PC-3 (cell line): Measurements from ENCODE around the gene MS4A14. TPM values are rescaled to one million over a fixed set of nuclear protein-coding genes. Genes with fewer than 3 reads are reported as not detected.
"Not testable (repeated sequence)": the region's sequence is repeated elsewhere in the genome, so short reads cannot be mapped to it uniquely, and the experiment has no call there.

ENCODE experiments used
- ATAC-seq: fragments of 200-7000 bp; cut with Tn5 transposase; 2 replicates; pipeline ENCODE4 v1.9.1; 2020; ENCODE audit warnings: mild to moderate bottlenecking, moderate library complexity
- BruUV-seq: library from RNA; stranded (reverse); fragments of 400-500 nt; replicated peaks from 2 replicates; lab custom pipeline; 2021; lab: Mats Ljungman, UMichigan
- CTCF ChIA-PET: fragments of 300-600 bp; sonication (Branson Sonifier 250); formaldehyde crosslinking; loops from one replicate; lab custom pipeline; 2022; ENCODE audit warnings: antibody characterized with exemption; lab: Charles Lee
- POLR2A ChIA-PET: fragments of 300-600 bp; sonication (Branson Sonifier 250); formaldehyde crosslinking; loops from one replicate; lab custom pipeline; 2022; ENCODE audit warnings: antibody characterized with exemption; ENCODE audit not compliant: unreplicated experiment; lab: Charles Lee
- DNase-seq: peaks from one replicate; pipeline ENCODE4 v3.0.0-alpha.2; 2015
- H2AFZ ChIP-seq: fragments of 300-600 bp; sonication (generic); 2 replicates; pipeline ENCODE4 v1.6.0; 2016; ENCODE audit warnings: antibody characterized with exemption, low read length
- H3F3A ChIP-seq: fragments of 300-600 bp; sonication (generic); one replicate; pipeline ENCODE4 v1.6.0; 2017; ENCODE audit warnings: antibody characterized with exemption, low read length, control low read depth, mild to moderate bottlenecking; ENCODE audit not compliant: unreplicated experiment
- H3K27ac ChIP-seq: fragments of 300-600 bp; sonication (generic); 2 replicates; pipeline ENCODE4 v1.5.1; 2016; ENCODE audit warnings: mild to moderate bottlenecking, low read length
- H3K27me3 ChIP-seq: fragments of 300-600 bp; sonication (generic); 2 replicates; pipeline ENCODE4 v1.6.1; 2016; ENCODE audit warnings: low read length, mixed read lengths
- H3K36me3 ChIP-seq: fragments of 300-600 bp; sonication (generic); 2 replicates; pipeline ENCODE4 v1.6.1; 2016; ENCODE audit warnings: low read depth, mixed run types, low read length, mixed read lengths
- H3K4me1 ChIP-seq: fragments of 300-600 bp; sonication (generic); 2 replicates; pipeline ENCODE4 v1.5.1; 2016; ENCODE audit warnings: low read length; ENCODE audit not compliant: insufficient read depth
- H3K4me2 ChIP-seq: fragments of 300-600 bp; sonication (generic); 2 replicates; pipeline ENCODE4 v1.6.0; 2016; ENCODE audit warnings: low read length
- H3K4me3 ChIP-seq: fragments of 300-600 bp; sonication (generic); 2 replicates; pipeline ENCODE4 v1.5.1; 2016; ENCODE audit warnings: mild to moderate bottlenecking, low read length, mixed read lengths
- H3K79me2 ChIP-seq: fragments of 300-600 bp; sonication (generic); 2 replicates; pipeline ENCODE4 v1.6.1; 2017; ENCODE audit warnings: low read length, mixed read lengths
- H3K9ac ChIP-seq: fragments of 300-600 bp; sonication (generic); 2 replicates; pipeline ENCODE4 v1.6.0; 2016; ENCODE audit warnings: mild to moderate bottlenecking, low read length
- H3K9me2 ChIP-seq: fragments of 300-600 bp; sonication (generic); replicated peaks from 2 replicates; pipeline ENCODE4 v1.6.1; 2016; ENCODE audit warnings: mixed run types, low read length, mixed read lengths
- H3K9me3 ChIP-seq: fragments of 300-600 bp; sonication (generic); 2 replicates; pipeline ENCODE4 v1.6.1; 2016; ENCODE audit warnings: low read length, mixed read lengths
- H4K20me1 ChIP-seq: fragments of 300-600 bp; sonication (generic); 2 replicates; pipeline ENCODE4 v1.6.1; 2016; ENCODE audit warnings: low read length, mixed read lengths
- EZH2 ChIP-seq: fragments of 300-600 bp; sonication (generic); IDR thresholded peaks from one replicate; pipeline ENCODE4 v1.6.1; 2017; ENCODE audit warnings: antibody characterized with exemption, mild to moderate bottlenecking, low read length; ENCODE audit not compliant: unreplicated experiment
- EZH2phosphoT487 ChIP-seq: fragments of 300-600 bp; sonication (generic); IDR thresholded peaks from 2 replicates; pipeline ENCODE4 v1.6.1; 2018; ENCODE audit warnings: mild to moderate bottlenecking, antibody characterized with exemption, low read length, borderline replicate concordance
- intact Hi-C: fragments of 100-400 bp; cut with micrococcal nuclease; formaldehyde crosslinking; loops from 2 replicates; pipeline ENCODE4 v1.9.0; 2023
- total RNA-seq: library from RNA; depleted of rRNA; stranded (reverse); fragments of >200 nt; gene quantifications from 2 replicates; pipeline ENCODE4 v1.2.3, GENCODE V29; 2014
- TF ChIP-seq, protein P1 (sequence below): fragments of 300-600 bp; sonication (generic); conservative IDR thresholded peaks from 2 replicates; pipeline ENCODE4 v1.5.1; 2017; ENCODE audit warnings: antibody characterized with exemption, low read depth, mild to moderate bottlenecking, low read length

The MS4A14 gene
- total RNA-seq, 1 experiment from 2014 or later, result 0.07 TPM

DNA sequence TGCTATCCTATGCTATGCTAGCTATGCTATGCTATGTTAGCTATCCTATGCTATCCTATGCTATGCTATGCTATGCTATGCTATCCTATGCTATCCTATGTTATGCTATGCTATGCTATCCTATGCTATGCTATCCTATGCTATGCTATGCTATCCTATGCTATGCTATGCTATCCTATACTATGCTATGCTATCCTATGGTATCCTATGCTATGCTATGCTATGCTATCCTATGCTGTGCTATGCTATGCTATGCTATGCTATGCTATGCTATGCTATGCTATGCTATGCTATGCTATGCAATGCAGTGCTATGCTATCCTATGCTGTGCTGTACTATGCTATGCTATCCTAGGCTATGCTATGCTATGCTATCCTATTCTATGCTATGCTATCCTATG lies 50.8 kb downstream of the MS4A14 start:
- H4K20me1 ChIP-seq, result no peaks in the 10 kb centered on the region
- H3K79me2 ChIP-seq, result no peaks in the 10 kb centered on the region
- no peaks in the 10 kb centered on the region for H3F3A ChIP-seq
- ChIA-PET POLR2A (no interaction called here), CTCF (no interaction called here)
- H3K9ac ChIP-seq, result no peak overlapping the region
- peak overlapping the region; percentile 63 for H3K4me2 ChIP-seq
- ATAC-seq (no peak), DNase-seq (no peak)
- TF ChIP-seq EZH2 (no peak), EZH2phosphoT487 (no peak)
- TF ChIP-seq, protein P1, sequence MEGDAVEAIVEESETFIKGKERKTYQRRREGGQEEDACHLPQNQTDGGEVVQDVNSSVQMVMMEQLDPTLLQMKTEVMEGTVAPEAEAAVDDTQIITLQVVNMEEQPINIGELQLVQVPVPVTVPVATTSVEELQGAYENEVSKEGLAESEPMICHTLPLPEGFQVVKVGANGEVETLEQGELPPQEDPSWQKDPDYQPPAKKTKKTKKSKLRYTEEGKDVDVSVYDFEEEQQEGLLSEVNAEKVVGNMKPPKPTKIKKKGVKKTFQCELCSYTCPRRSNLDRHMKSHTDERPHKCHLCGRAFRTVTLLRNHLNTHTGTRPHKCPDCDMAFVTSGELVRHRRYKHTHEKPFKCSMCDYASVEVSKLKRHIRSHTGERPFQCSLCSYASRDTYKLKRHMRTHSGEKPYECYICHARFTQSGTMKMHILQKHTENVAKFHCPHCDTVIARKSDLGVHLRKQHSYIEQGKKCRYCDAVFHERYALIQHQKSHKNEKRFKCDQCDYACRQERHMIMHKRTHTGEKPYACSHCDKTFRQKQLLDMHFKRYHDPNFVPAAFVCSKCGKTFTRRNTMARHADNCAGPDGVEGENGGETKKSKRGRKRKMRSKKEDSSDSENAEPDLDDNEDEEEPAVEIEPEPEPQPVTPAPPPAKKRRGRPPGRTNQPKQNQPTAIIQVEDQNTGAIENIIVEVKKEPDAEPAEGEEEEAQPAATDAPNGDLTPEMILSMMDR, result no peak
- peaks cover 13% of the 10 kb centered on the region; the same call in 1 of the 2 replicates for H3K27me3 ChIP-seq
- intact Hi-C loops, result no loop called here
- no peaks in the 10 kb centered on the region for H3K36me3 ChIP-seq
- no peak overlapping the region for H2AFZ ChIP-seq
- H3K4me3 ChIP-seq, result no peak overlapping the region
- no peaks in the 10 kb centered on the region for H3K9me3 ChIP-seq
- H3K4me1 ChIP-seq, result no peaks in the 10 kb centered on the region
- no peak overlapping the region for H3K27ac ChIP-seq
- no peaks in the 10 kb centered on the region for H3K9me2 ChIP-seq
- no TSS peak for BruUV-seq

DNA sequence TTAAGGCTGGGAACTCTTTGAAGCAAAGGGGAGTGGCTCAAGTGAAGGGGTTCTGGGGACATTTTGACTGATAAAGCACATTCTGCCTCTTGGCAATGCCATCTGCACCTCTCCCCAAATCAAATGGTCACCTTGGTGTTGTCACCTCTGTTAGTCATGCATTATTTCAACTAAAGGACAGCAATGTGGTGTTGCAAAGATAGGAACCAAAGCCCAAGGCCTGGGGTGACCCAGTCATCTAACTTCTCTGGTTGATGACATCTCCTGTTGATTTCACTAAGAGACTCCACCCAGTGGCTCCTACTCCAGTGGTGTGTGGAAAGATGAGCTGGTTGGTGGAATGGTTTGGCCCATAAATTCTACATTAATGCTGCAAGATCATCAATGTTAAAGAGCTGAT lies 51.6 kb downstream of the MS4A14 start:
- no TSS peak for BruUV-seq
- no peak for ATAC-seq

DNA sequence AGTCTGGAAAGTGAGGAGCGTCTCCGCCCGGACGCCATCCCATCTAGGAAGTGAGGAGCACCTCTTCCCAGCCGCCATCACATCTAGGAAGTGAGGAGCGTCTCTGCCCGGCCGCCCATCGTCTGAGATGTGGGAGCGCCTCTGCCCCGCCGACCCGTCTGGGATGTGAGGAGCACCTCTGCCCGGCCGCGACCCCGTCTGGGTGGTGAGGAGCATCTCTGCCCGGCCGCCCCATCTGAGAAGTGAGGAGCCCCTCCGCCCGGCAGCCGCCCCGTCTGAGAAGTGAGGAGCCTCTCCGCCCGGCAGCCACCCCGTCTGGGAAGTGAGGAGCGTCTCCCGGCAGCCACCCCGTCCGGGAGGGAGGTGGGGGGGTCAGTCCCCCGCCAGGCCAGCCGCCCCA lies 54.9 kb downstream of the MS4A14 start:
- ATAC-seq, H3K9ac ChIP-seq, H3K4me2 ChIP-seq, H3K9me2 ChIP-seq, CTCF ChIA-PET, H3F3A ChIP-seq, H3K79me2 ChIP-seq, H3K27ac ChIP-seq, POLR2A ChIA-PET, BruUV-seq, H2AFZ ChIP-seq, DNase-seq, H3K36me3 ChIP-seq, H3K27me3 ChIP-seq, H3K4me1 ChIP-seq, intact Hi-C loops, H3K4me3 ChIP-seq, H3K9me3 ChIP-seq, H4K20me1 ChIP-seq: not testable (repeated sequence)

More for the DNA sequence above, 51.6 kb downstream of the MS4A14 start:
- DNase-seq, result no peak
- Histone ChIP-seq H3K4me1 (no peaks in the 10 kb centered on the region), H3K9me2 (no peaks in the 10 kb centered on the region), H3K4me3 (no peak overlapping the region), H3K9ac (no peak overlapping the region), H3K4me2 (no peak overlapping the region), H3K9me3 (no peaks in the 10 kb centered on the region), H3F3A (no peaks in the 10 kb centered on the region), H3K36me3 (no peaks in the 10 kb centered on the region), H3K79me2 (no peaks in the 10 kb centered on the region), H3K27me3 (peaks cover 13% of the 10 kb centered on the region; the same call in 1 of the 2 replicates), H2AFZ (no peak overlapping the region), H3K27ac (no peak overlapping the region), H4K20me1 (no peaks in the 10 kb centered on the region)
- ChIA-PET CTCF (no interaction called here), POLR2A (no interaction called here)
- no peak for TF ChIP-seq EZH2
- TF ChIP-seq EZH2phosphoT487, result no peak
- TF ChIP-seq, protein P1, result no peak
- intact Hi-C loops, result no loop called here
